GM18861 (cell line): ENCODE results near the gene EXOSC7.
"Not testable (repeated sequence)": the region's sequence is repeated elsewhere in the genome, so short reads cannot be mapped to it uniquely, and the experiment has no call there.

Experiments
- ATAC-seq: cut with Tn5 transposase; IDR thresholded peaks from one replicate; pipeline ENCODE4 v1.9.1; 2021; ENCODE audit not compliant: unreplicated experiment

Gene EXOSC7

GRCh38 chr3:44961888-44962287 is 14.2 kb upstream of the EXOSC7 start:
- ATAC-seq, result no peak

GRCh38 chr3:44962621-44963393 is 13.2 kb upstream of the EXOSC7 start:
- ATAC-seq, result no peak

DNA sequence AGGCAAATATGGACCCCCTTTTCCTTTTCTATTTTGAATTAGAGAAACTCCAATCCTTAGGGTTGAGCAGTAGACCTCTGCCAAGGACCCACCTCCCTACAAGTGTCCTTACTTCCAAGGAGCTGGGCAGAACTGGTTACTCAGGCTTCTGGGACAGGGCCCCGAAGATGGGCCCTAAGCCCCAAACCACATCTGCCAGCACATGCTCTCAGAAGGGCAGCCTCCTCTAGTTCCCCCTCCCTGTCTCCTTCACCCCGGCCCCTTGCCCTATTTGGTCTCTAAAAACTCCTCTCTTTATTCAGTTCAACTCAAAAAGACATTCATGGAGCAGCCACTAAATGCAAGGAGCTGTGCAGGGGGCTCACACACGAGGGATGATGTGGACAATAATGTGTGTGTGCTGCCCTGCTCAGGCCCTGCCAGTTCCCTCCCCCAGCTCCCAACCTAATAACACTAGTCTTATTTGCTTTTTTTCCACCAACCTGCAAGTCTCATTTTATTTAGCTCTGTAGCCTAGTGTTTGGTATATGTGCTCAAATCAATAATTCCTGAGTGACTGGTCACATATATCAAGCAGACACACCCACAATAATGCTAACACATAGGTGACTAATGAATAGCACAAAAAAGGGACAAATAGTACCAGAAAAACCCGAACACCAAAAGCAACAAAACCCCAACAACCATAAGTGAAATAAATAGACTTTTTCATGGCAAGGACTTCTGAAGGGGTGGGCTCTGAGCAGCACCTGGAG is 12.3 kb upstream of the EXOSC7 start:
- ATAC-seq, result no peak

- ATAC-seq, result no peak
Measured at GRCh38 chr3:44965165-44965564, 10.9 kb upstream of the EXOSC7 start.

DNA sequence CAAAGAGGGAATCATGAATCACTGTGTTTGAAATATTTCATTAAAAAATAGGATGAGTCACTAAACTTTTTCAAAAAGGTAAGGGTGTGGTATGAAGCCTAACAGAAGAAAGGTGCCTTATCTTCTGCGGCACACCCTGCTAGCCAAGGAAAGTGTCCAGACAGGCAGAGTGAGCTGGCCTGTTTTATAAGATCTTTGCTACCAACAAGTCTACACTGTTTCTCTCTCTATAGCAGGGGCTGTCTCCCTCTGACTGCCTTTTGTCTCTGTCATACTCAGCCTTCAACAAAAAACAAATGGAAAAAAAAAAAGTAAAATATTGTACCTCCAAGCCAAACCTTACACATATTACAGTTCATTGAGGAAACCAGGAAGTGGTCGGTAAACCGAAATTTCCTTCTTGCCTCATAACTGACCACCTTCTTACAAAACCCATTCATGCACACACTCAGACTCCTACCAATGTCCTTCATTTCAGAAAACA is 9.2 kb upstream of the EXOSC7 start:
- ATAC-seq, result no peak

DNA sequence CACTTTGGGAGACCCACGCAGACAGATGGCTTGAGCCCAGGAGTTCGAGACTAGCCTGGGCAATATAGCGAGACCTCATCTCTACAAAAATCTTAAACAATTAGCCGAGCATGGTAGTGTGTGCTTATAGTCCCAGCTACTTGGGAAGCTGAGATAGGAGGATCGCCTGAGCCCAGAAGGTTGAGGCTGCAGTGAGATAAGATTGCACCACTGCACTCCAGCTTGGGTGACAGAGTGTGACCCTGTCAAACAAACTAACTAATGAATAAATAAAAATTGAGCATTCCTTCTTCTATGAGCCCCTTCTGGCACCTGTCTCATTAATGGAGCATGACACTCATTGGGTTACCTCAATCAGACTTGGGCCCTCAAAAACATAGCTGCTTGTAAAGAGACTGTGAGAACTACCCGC is 7.6 kb upstream of the EXOSC7 start:
- ATAC-seq, result no peak

DNA sequence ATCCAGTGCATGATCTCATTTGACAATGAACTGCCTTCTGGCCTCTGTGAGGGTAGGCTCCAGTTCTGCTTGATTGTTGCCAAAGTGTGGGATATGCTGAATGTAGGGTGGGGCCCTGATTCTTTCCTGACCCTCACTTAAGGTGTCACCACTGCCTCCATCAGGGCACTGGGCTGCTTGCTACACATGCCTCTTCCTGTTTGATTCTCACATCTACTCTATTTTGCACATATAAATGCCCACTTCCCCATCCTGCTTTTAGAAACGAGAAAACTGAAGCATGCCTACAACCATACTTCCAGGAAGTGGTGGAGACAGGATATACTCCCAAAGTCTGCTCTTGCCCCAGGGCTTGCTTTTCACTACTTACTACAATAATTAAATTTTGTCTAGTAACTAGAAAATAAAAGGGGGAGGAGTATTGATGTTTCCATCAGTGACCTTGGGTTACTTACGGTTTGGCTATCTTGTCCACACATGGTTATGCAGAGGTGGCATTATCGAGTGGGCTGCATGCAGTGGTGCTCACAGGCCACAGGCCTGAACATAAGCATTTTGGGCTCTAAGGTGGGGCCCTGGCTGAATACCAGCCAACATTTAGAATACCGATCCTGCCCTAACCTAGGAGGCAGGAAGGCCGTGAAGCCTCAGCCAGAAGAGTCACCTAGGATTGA is 6.8 kb upstream of the EXOSC7 start:
- ATAC-seq, result no peak

DNA sequence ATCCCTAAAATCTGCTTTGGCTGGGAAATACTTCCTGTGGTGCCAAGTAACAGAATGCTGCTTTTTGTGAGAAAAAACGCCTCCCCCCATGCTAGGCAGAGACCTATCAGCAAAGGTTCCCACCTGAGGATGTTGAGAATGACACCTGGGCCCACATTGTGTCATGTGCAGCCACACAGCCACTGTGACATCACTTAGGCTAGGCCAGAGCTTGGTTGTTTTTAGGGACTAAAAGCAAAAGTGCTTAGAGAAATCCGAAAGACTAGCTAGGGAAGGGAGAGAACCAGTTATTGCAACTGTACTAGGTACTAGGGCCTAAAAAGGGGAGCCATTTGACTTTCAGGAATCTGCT is 6.2 kb upstream of the EXOSC7 start:
- ATAC-seq, result no peak

DNA sequence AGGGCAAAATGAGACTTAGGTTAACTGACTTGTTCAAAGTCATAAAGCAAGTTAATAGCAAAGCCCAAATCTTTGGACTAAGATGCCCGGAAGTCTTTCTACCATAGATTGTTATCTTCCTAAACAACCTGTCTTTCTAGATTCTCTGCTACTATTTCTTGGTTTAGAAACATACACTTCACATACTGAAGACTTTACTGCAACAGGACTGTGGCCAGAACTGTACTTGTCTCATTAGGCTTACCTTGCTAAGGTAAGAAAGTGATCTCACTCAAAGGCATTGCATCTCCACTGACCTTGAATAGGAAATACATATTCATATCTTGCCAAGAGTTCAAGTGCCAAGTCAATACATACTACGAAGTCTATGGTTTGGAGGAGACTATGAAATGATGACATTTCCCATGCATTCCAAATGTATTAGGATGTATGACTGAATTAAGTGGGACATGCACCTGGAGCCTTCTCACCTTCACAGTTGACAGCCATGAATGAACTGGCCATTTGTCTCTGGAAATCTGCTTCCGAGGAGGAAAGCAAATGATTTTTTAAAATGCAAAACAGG is 5.0 kb upstream of the EXOSC7 start:
- ATAC-seq, result no peak

GRCh38 chr3:44974416-44974815 is 1.6 kb upstream of the EXOSC7 start:
- no peak for ATAC-seq

- no peak for ATAC-seq
Measured at GRCh38 chr3:44981220-44981619, 5.2 kb downstream of the EXOSC7 start.

DNA sequence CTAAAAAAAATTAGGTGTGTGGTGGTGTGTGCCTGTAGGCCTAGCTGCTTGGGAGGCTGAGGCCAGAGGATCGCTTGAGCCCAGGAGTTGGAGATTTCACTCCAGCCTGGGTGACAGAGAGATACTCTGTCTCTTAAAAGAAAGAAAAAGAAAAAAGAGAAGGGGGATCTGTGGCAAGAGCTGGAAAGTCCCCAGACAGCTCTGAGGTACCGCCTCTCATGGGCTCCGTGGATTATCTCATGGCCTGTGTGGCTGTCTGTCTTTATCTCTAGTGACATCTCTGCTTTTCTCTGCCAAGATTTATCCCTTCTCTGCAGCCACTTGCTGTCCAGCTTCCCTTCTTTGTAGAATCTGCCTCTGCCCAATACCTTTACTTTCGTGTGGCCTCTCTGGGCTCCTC is 5.7 kb downstream of the EXOSC7 start:
- no peak for ATAC-seq

GRCh38 chr3:44982817-44983216 is 6.8 kb downstream of the EXOSC7 start:
- no peak for ATAC-seq

DNA sequence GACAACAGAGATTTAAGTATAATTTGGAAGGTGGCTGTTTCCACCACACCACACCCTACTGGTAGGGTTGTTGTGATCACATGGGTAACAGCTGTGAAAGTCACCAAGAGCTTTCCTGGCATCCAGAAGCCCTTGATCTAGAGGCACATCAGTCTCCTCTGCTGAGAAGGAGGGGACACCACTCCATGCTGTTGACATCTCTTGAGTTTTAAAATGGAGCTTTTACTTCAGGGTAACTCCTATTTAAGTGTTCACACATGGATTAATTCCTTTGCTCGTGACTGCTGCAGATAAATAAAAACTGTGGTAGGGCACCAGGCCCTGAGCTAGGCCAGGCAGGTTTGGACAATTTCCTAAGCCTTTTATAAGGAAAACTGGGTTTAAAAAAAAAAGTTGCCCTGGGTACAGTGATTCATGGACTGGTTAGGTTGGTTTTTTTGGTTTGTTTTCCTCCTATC is 7.5 kb downstream of the EXOSC7 start:
- no peak for ATAC-seq

- ATAC-seq, result no peak
Measured at GRCh38 chr3:44984335-44984734, 8.3 kb downstream of the EXOSC7 start.

- ATAC-seq, result not testable (repeated sequence)
Measured at GRCh38 chr3:44986330-44986729, 10.3 kb downstream of the EXOSC7 start.

DNA sequence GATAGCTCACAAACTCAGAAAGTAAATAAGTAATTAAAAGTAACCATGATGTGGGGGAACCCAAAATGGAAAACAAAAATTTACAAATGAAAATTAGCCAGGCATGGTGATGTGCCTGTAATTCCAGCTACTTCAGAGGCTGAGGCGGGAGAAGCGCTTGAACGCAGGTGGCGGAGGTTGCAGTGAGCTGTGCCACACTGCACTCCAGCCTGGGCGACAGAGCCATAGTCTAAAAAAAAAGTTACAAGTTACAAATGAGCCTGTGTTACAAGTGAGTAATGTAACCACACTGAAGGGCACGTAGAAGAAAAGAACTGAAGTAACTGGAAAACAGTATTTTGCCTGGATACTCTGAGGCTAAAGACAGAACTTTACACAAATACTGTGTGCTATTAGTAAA is 11.3 kb downstream of the EXOSC7 start:
- ATAC-seq, result no peak

DNA sequence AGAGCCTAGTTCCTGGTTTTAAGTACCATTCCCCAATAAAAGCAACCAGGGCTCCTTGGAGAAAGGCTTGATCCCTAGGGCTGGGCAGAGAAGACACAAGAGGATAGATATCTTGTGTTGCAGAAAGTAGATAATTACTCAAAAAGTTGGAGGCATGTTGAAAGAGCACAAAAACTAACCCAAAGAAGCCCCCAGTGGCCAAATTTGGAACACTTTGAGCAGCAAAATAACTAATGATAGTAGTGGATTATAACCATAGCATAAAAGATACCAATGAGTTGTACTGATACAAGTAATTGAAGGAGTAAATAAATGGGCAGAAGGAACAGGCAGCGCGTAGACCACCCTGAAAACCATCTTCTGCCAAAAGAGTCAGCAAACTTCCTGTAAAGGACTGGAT is 12.0 kb downstream of the EXOSC7 start:
- ATAC-seq, result no peak

DNA sequence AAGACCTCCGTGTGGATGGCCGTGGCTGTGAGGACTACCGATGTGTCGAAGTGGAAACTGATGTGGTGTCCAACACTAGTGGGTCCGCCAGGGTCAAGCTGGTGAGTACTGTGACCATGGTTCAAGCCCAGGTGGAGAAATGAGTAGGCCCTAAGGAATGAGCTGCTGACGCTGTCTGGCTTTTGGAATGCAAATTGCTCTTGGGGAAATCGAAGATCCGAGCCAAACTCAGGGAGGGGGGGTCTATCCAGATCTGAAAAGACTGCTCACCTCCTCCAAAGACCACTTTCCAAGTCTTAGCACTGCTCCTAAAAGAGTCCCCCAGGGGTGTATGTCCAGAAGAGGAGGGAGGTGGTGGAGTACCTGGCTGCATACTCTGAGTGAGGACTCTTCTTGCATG is 13.1 kb downstream of the EXOSC7 start:
- no peak for ATAC-seq

- ATAC-seq, result no peak
Measured at GRCh38 chr3:44989636-44990373, 13.8 kb downstream of the EXOSC7 start.

- no peak for ATAC-seq
Measured at GRCh38 chr3:44991326-44991725, 15.3 kb downstream of the EXOSC7 start.
